ENCODE data around the gene LRRC8E.
"Not testable (repeated sequence)": the region's sequence is repeated elsewhere in the genome, so short reads cannot be mapped to it uniquely, and the experiment has no call there.

LRRC8E gene

GRCh38 chr19:7888826-7889217 is 512 bp downstream of the LRRC8E start:
- no peak for DNase-seq

- not testable (repeated sequence) for DNase-seq
These were observed 5.2 kb downstream of the LRRC8E start for GRCh38 chr19:7893362-7894101.

GRCh38 chr19:7894612-7895309 is 6.5 kb downstream of the LRRC8E start:
- DNase-seq, result no peak

- no peak for DNase-seq
These were observed 7.3 kb downstream of the LRRC8E start for GRCh38 chr19:7895565-7895964.

- no peak for DNase-seq
These were observed 9.0 kb downstream of the LRRC8E start for GRCh38 chr19:7897292-7897691.

- no peak for DNase-seq
These were observed 10.7 kb downstream of the LRRC8E start for GRCh38 chr19:7898967-7899366.

GRCh38 chr19:7899751-7900378 is 11.6 kb downstream of the LRRC8E start:
- no peak for DNase-seq

- DNase-seq, result no peak
These were observed 12.1 kb downstream of the LRRC8E start for GRCh38 chr19:7900401-7900870.

GRCh38 chr19:7900931-7901330 is 12.6 kb downstream of the LRRC8E start:
- no peak for DNase-seq

- DNase-seq, result no peak
These were observed 13.0 kb downstream of the LRRC8E start for GRCh38 chr19:7901337-7901736.

- peak; percentile 16 for DNase-seq
These were observed 14.5 kb downstream of the LRRC8E start for GRCh38 chr19:7902796-7903243.

GRCh38 chr19:7903244-7904073 is 15.1 kb downstream of the LRRC8E start, which contains the start of gene MAP2K7:
Gene MAP2K7, plus strand, starts transcription at chr19:7903877. Its CDS starts 68 bp downstream, at chr19:7903945.
- DNase-seq, result peak; percentile 99

- DNase-seq, result no peak
These were observed 16.0 kb downstream of the LRRC8E start for GRCh38 chr19:7904074-7905020.

- DNase-seq, result no peak
These were observed 17.0 kb downstream of the LRRC8E start for GRCh38 chr19:7905268-7905667.

- DNase-seq, result no peak
These were observed 17.5 kb downstream of the LRRC8E start for GRCh38 chr19:7905859-7906258.

- DNase-seq, result no peak
These were observed 18.8 kb downstream of the LRRC8E start for GRCh38 chr19:7907122-7907521.

- DNase-seq, result no peak
These were observed 19.2 kb downstream of the LRRC8E start for GRCh38 chr19:7907544-7907943.

- DNase-seq, result no peak
These were observed 19.9 kb downstream of the LRRC8E start for GRCh38 chr19:7908078-7908699.

GRCh38 chr19:7908742-7909461 is 20.6 kb downstream of the LRRC8E start:
- DNase-seq, result no peak

GRCh38 chr19:7909471-7910067 is 21.3 kb downstream of the LRRC8E start:
- DNase-seq, result no peak

Data from DMS79 treated with DMSO at 0.1 percent for 48 hours (cell line).